Measurements from ENCODE around the gene ANKH. TPM values are rescaled to one million over a fixed set of nuclear protein-coding genes. Genes with fewer than 3 reads are reported as not detected.

Gene ANKH
- polyA plus RNA-seq, 2 of the 4 experiments (the other 2 are of a cell fraction): 11.7 to 17.3 TPM

- WGBS (ENCODE audit: missing lambda C conversion rate): 92% methylated on average over 5 of the region's 5 CpGs
- POLR2A ChIA-PET: no interaction called here
- FAIRE-seq (no peak), ATAC-seq (no peak), DNase-seq (ENCODE audit: low read depth in 1 of 2, low spot score in 1 of 2) (no peak)
- Histone ChIP-seq H3K9me3 (no peaks in the 10 kb centered on the region), H3K4me2 (no peak overlapping the region), H3K4me3 (no peak overlapping the region), H3K4me1 (peaks cover 19% of the 10 kb centered on the region), H3K27ac (no peak overlapping the region)
- TF ChIP-seq POLR2A (IDR thresholded peaks at IDR 0.05; ENCODE audit: low read length) (no peak), PBX3 (IDR thresholded peaks at IDR 0.05) (no peak), JUNB (IDR thresholded peaks at IDR 0.05) (no peak), ATOH8 (CRISPR knock-in tag; IDR thresholded peaks at IDR 0.05; ENCODE audit: low read depth) (no peak), NFE2L2 (conservative IDR thresholded peaks at IDR 0.05; ENCODE audit: low read length) (no peak), FOSL2 (IDR thresholded peaks at IDR 0.05) (no peak), FOSL2 (CRISPR knock-in tag; IDR thresholded peaks at IDR 0.05) (no peak), MAZ (IDR thresholded peaks at IDR 0.05; ENCODE audit: borderline replicate concordance, low read depth, low read length) (no peak), HEYL (CRISPR knock-in tag; IDR thresholded peaks at IDR 0.05) (no peak), KDM5A (IDR thresholded peaks at IDR 0.05) (no peak), HOXA7 (CRISPR knock-in tag; IDR thresholded peaks at IDR 0.05) (no peak), SMC3 (IDR thresholded peaks at IDR 0.05) (no peak), HMGXB4 (CRISPR knock-in tag; IDR thresholded peaks at IDR 0.05; ENCODE audit: borderline replicate concordance) (no peak), MAFK (IDR thresholded peaks at IDR 0.05; ENCODE audit: partially characterized antibody) (no peak), KDM1A (IDR thresholded peaks at IDR 0.05; ENCODE audit: low read depth) (no peak), BHLHE40 (IDR thresholded peaks at IDR 0.05; ENCODE audit: low read depth, low read length) (no peak), CHD4 (IDR thresholded peaks at IDR 0.05; ENCODE audit: borderline replicate concordance) (no peak), REST (IDR thresholded peaks at IDR 0.05) (no peak), MYC (IDR thresholded peaks at IDR 0.05; ENCODE audit: borderline replicate concordance, low read length) (no peak), SREBF2 (IDR thresholded peaks at IDR 0.05) (no peak)
- CTCF ChIA-PET: interaction anchor here (0.7 kb wide), 1 partner anchor 16 kb away, joined by 4 read pairs; no protein-coding TSS in a partner anchor
Observed at GRCh38 chr5:14812166-14812565, 59.4 kb downstream of the ANKH start.

GRCh38 chr5:14810928-14811572, 60.5 kb downstream of the ANKH start:
- H3K9me3 ChIP-seq: no peaks in the 10 kb centered on the region
- no peak overlapping the region for H3K4me3 ChIP-seq
- no peak for ATAC-seq
- POLR2A ChIA-PET: no interaction called here
- H3K4me2 ChIP-seq: peak overlapping the region; percentile 33; the same call in 1 of the 3 replicates
- CTCF ChIA-PET: interaction anchor here (0.8 kb wide), 1 partner anchor 10 kb away, joined by 4 read pairs; no protein-coding TSS in a partner anchor
- H3K27ac ChIP-seq: no peak overlapping the region
- WGBS (ENCODE audit: missing lambda C conversion rate): 86% methylated on average over 12 of the region's 12 CpGs
- FAIRE-seq: no peak
- H3K4me1 ChIP-seq: peaks cover 19% of the 10 kb centered on the region
- no peak for DNase-seq (ENCODE audit: low read depth in 1 of 2, low spot score in 1 of 2)
- no peak for TF ChIP-seq JUNB (IDR thresholded peaks at IDR 0.05)
- TF ChIP-seq RCOR1 (IDR thresholded peaks at IDR 0.05; ENCODE audit: low read depth, low read length): no peak
- TF ChIP-seq FOSL2 (IDR thresholded peaks at IDR 0.05): no peak
- TF ChIP-seq FOSL2 (CRISPR knock-in tag; IDR thresholded peaks at IDR 0.05): no peak
- TF ChIP-seq ZNF302 (CRISPR knock-in tag; IDR thresholded peaks at IDR 0.05): no peak
- TF ChIP-seq RFX5 (IDR thresholded peaks at IDR 0.05): no peak
- no peak for TF ChIP-seq MYC (IDR thresholded peaks at IDR 0.05; ENCODE audit: borderline replicate concordance, low read length)
- TF ChIP-seq CBX2 (IDR thresholded peaks at IDR 0.05; ENCODE audit: borderline replicate concordance, low read depth): no peak
- no peak for TF ChIP-seq HOXA7 (CRISPR knock-in tag; IDR thresholded peaks at IDR 0.05)
- TF ChIP-seq HOXB13 (CRISPR knock-in tag; IDR thresholded peaks at IDR 0.05; ENCODE audit: low read depth): no peak
- TF ChIP-seq RARB (CRISPR knock-in tag; IDR thresholded peaks at IDR 0.05): no peak
- no peak for TF ChIP-seq BCL3 (IDR thresholded peaks at IDR 0.05)
- TF ChIP-seq POLR2AphosphoS2 (conservative IDR thresholded peaks at IDR 0.05; ENCODE audit: low read length): no peak
- no peak for TF ChIP-seq CBX8 (IDR thresholded peaks at IDR 0.05)
- no peak for TF ChIP-seq ZSCAN20 (CRISPR knock-in tag; IDR thresholded peaks at IDR 0.05)
- no peak for TF ChIP-seq CHD2 (IDR thresholded peaks at IDR 0.05; ENCODE audit: low read length, partially characterized antibody)
